ENCODE measurements around the gene RREB1. TPM values are rescaled to one million over a fixed set of nuclear protein-coding genes. Genes with fewer than 3 reads are reported as not detected.

RREB1 gene
- total and polyA plus RNA-seq, 3 donors from 2014 or later, result 30.0 to 79.2 (median 75.0) TPM

- Histone ChIP-seq H3K27me3 (no peaks in the 10 kb centered on the region), H3K9me3 (no peaks in the 10 kb centered on the region), H3K36me3 (ENCODE audit: low read depth, missing control alignments) (no peaks in the 10 kb centered on the region), H3K4me1 (no peaks in the 10 kb centered on the region), H3K4me3 (no peak overlapping the region), H3K27ac (no peak overlapping the region)
- TF ChIP-seq POLR2A (IDR thresholded peaks at IDR 0.05), result no peak
- TF ChIP-seq, protein P1, sequence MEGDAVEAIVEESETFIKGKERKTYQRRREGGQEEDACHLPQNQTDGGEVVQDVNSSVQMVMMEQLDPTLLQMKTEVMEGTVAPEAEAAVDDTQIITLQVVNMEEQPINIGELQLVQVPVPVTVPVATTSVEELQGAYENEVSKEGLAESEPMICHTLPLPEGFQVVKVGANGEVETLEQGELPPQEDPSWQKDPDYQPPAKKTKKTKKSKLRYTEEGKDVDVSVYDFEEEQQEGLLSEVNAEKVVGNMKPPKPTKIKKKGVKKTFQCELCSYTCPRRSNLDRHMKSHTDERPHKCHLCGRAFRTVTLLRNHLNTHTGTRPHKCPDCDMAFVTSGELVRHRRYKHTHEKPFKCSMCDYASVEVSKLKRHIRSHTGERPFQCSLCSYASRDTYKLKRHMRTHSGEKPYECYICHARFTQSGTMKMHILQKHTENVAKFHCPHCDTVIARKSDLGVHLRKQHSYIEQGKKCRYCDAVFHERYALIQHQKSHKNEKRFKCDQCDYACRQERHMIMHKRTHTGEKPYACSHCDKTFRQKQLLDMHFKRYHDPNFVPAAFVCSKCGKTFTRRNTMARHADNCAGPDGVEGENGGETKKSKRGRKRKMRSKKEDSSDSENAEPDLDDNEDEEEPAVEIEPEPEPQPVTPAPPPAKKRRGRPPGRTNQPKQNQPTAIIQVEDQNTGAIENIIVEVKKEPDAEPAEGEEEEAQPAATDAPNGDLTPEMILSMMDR (IDR thresholded peaks at IDR 0.05), result no peak
- 67 to 72% methylated on average over 10 to 13 of the region's 13 CpGs for WGBS, 2 donors
- intact Hi-C loops (cut with DNase I; ENCODE audit: low total_unique reads), result no loop called here
- peak; percentile 80 for DNase-seq
These were observed 159.8 kb downstream of the RREB1 start for GRCh38 chr6:7267466-7268091.

GRCh38 chr6:7268362-7268761 lies 160.6 kb downstream of the RREB1 start:
- DNase-seq, result no peak
- H3K36me3 ChIP-seq (ENCODE audit: low read depth, missing control alignments), result no peaks in the 10 kb centered on the region
- no peaks in the 10 kb centered on the region for H3K4me1 ChIP-seq
- no peak overlapping the region for H3K4me3 ChIP-seq
- H3K27ac ChIP-seq, result no peak overlapping the region
- no peaks in the 10 kb centered on the region for H3K9me3 ChIP-seq
- H3K27me3 ChIP-seq, result no peaks in the 10 kb centered on the region
- intact Hi-C loops (cut with DNase I; ENCODE audit: low total_unique reads), result no loop called here
- TF ChIP-seq POLR2A (IDR thresholded peaks at IDR 0.05), result no peak
- TF ChIP-seq, protein P1 (IDR thresholded peaks at IDR 0.05), result no peak
- WGBS, 2 donors, result 93 to 98% methylated on average over 8 to 20 of the region's 20 CpGs

GRCh38 chr6:7268816-7269555 lies 161.2 kb downstream of the RREB1 start:
- intact Hi-C loops (cut with DNase I; ENCODE audit: low total_unique reads), result no loop called here
- TF ChIP-seq, protein P1 (IDR thresholded peaks at IDR 0.05), result no peak
- no peak for TF ChIP-seq POLR2A (IDR thresholded peaks at IDR 0.05)
- WGBS, 2 donors, result 83 to 84% methylated on average over 12 to 23 of the region's 23 CpGs
- DNase-seq, result no peak
- Histone ChIP-seq H3K36me3 (ENCODE audit: low read depth, missing control alignments) (no peaks in the 10 kb centered on the region), H3K4me3 (no peak overlapping the region), H3K27me3 (no peaks in the 10 kb centered on the region), H3K4me1 (no peaks in the 10 kb centered on the region), H3K9me3 (no peaks in the 10 kb centered on the region), H3K27ac (no peak overlapping the region)

- Histone ChIP-seq H3K9me3 (no peaks in the 10 kb centered on the region), H3K36me3 (ENCODE audit: low read depth, missing control alignments) (no peaks in the 10 kb centered on the region), H3K4me3 (no peak overlapping the region), H3K4me1 (no peaks in the 10 kb centered on the region), H3K27ac (no peak overlapping the region), H3K27me3 (no peaks in the 10 kb centered on the region)
- TF ChIP-seq POLR2A (IDR thresholded peaks at IDR 0.05), result no peak
- TF ChIP-seq, protein P1 (IDR thresholded peaks at IDR 0.05), result no peak
- intact Hi-C loops (cut with DNase I; ENCODE audit: low total_unique reads), result loop anchor here (10.0 kb wide), 1 partner anchor 345 kb away; no protein-coding TSS in a partner anchor
- DNase-seq, result no peak
- WGBS, 2 donors, result 58 to 71% methylated on average over 5 of the region's 5 CpGs
These were observed 162.1 kb downstream of the RREB1 start for GRCh38 chr6:7269816-7270215.

Measured in testis (tissue), 3 donors.